Astrocyte (in vitro differentiated cells and primary cell): ENCODE data around the gene OR14K1. TPM values are rescaled to one million over a fixed set of nuclear protein-coding genes. Genes with fewer than 3 reads are reported as not detected.
A peak's percentile ranks its signal among the peaks of the same experiment; 100 is the strongest.

ENCODE experiments used
- DNase-seq: peaks from one replicate; pipeline ENCODE4 v3.0.0-alpha.2; 2010; ENCODE audit warnings: low read depth
- FAIRE-seq: peaks from 2 replicates; lab custom pipeline; 2011; peaks lifted over from hg19 to GRCh38; lab: Jason Lieb, UNC
- H2AFZ ChIP-seq: 2 replicates; pipeline ENCODE4 v1.6.0; 2012; ENCODE audit warnings: low read depth, low read length, inconsistent platforms
- H3K27ac ChIP-seq: 2 replicates; pipeline ENCODE4 v1.5.1; 2011; ENCODE audit warnings: low read depth, low read length, inconsistent platforms
- H3K27me3 ChIP-seq: 2 replicates; pipeline ENCODE4 v1.6.0; 2011; ENCODE audit warnings: low read length, inconsistent platforms; ENCODE audit not compliant: insufficient read depth
- H3K36me3 ChIP-seq: 2 replicates; pipeline ENCODE4 v1.5.1; 2011; ENCODE audit warnings: low read length, inconsistent platforms; ENCODE audit not compliant: insufficient read depth
- H3K4me1 ChIP-seq: 2 replicates; pipeline ENCODE4 v1.5.1; 2011; ENCODE audit warnings: low read length, inconsistent platforms; ENCODE audit not compliant: insufficient read depth
- H3K4me2 ChIP-seq: 2 replicates; pipeline ENCODE4 v1.6.0; 2012; ENCODE audit warnings: low read length, inconsistent platforms
- H3K4me3 ChIP-seq: 2 replicates; pipeline ENCODE4 v1.5.1; 2011; ENCODE audit warnings: low read depth, mild to moderate bottlenecking, low read length, inconsistent platforms; ENCODE audit not compliant: insufficient read depth
- H3K79me2 ChIP-seq: 2 replicates; pipeline ENCODE4 v1.6.0; 2012; ENCODE audit warnings: mild to moderate bottlenecking, low read length, inconsistent platforms; ENCODE audit not compliant: insufficient read depth
- H3K9ac ChIP-seq: 2 replicates; pipeline ENCODE4 v1.6.0; 2012; ENCODE audit warnings: mild to moderate bottlenecking, low read length, inconsistent platforms
- H3K9me3 ChIP-seq: 2 replicates; pipeline ENCODE4 v1.5.1; 2012; ENCODE audit warnings: low read depth, mild to moderate bottlenecking, low read length, inconsistent platforms; ENCODE audit not compliant: insufficient read depth
- H4K20me1 ChIP-seq: 2 replicates; pipeline ENCODE4 v1.6.0; 2012; ENCODE audit warnings: low read length, inconsistent platforms; ENCODE audit not compliant: insufficient read depth
- H3K27ac Mint-ChIP-seq: one replicate; pipeline ENCODE4 v1.8.0; 2021; ENCODE audit warnings: mild to moderate bottlenecking, mixed read lengths; ENCODE audit not compliant: unreplicated experiment
- H3K27me3 Mint-ChIP-seq: one replicate; pipeline ENCODE4 v1.8.0; 2021; ENCODE audit warnings: low read depth, mixed read lengths; ENCODE audit not compliant: unreplicated experiment
- H3K36me3 Mint-ChIP-seq: one replicate; pipeline ENCODE4 v1.8.0; 2021; ENCODE audit warnings: low read depth, mixed read lengths; ENCODE audit not compliant: unreplicated experiment
- H3K4me1 Mint-ChIP-seq: one replicate; pipeline ENCODE4 v1.8.0; 2021; ENCODE audit warnings: low read depth, mixed read lengths; ENCODE audit not compliant: unreplicated experiment
- H3K4me3 Mint-ChIP-seq: one replicate; pipeline ENCODE4 v1.8.0; 2021; ENCODE audit warnings: mild to moderate bottlenecking, moderate library complexity, mixed read lengths; ENCODE audit not compliant: unreplicated experiment
- H3K9me3 Mint-ChIP-seq: one replicate; pipeline ENCODE4 v1.8.0; 2021; ENCODE audit warnings: mild to moderate bottlenecking, mixed read lengths; ENCODE audit not compliant: unreplicated experiment
- EZH2 ChIP-seq: IDR thresholded peaks from 2 replicates; pipeline ENCODE4 v1.6.1; 2012; ENCODE audit warnings: mild to moderate bottlenecking, low read length, inconsistent platforms; ENCODE audit not compliant: insufficient read depth
- total RNA-seq: library from RNA; stranded (reverse); gene quantifications from 2 replicates; pipeline ENCODE4 v1.2.1, GENCODE V29; 2021
- TF ChIP-seq, protein P1 (sequence below): IDR thresholded peaks from 2 replicates; pipeline ENCODE4 v1.5.1; 2011; ENCODE audit warnings: low read depth, mild to moderate bottlenecking, inconsistent platforms, low read length, moderate library complexity; ENCODE audit not compliant: insufficient read depth

Gene OR14K1
- total RNA-seq, 1 donor from 2014 or later, result not detected

DNA sequence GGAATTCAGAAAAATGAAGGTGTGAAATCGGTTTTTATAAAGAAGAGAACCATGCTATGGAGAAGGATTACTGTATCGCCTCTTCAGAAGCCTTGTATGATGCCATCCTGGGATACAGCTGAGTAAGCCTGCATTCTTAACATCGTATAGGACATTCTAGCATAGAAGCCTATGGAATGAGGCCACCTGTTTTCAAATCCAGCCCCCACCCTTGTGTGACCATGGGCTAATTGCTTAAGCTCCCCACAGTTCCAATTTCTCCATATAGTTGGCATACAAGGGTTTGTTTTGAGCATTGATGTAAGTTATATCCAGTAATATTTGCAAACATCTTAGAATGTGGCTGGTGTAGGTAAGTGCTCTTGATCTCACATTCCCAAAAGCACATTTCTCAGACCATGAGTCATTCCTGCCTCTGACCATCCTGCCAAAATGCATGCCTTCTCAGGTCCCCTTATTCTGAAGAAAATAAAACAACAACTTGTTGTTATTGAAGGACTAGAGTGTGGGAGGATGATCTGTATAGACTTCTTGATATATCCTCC, 8.0 kb downstream of the OR14K1 start:
- TF ChIP-seq EZH2, result no peak
- TF ChIP-seq, protein P1, sequence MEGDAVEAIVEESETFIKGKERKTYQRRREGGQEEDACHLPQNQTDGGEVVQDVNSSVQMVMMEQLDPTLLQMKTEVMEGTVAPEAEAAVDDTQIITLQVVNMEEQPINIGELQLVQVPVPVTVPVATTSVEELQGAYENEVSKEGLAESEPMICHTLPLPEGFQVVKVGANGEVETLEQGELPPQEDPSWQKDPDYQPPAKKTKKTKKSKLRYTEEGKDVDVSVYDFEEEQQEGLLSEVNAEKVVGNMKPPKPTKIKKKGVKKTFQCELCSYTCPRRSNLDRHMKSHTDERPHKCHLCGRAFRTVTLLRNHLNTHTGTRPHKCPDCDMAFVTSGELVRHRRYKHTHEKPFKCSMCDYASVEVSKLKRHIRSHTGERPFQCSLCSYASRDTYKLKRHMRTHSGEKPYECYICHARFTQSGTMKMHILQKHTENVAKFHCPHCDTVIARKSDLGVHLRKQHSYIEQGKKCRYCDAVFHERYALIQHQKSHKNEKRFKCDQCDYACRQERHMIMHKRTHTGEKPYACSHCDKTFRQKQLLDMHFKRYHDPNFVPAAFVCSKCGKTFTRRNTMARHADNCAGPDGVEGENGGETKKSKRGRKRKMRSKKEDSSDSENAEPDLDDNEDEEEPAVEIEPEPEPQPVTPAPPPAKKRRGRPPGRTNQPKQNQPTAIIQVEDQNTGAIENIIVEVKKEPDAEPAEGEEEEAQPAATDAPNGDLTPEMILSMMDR, result no peak
- H2AFZ ChIP-seq, result no peak overlapping the region
- H3K27ac Mint-ChIP-seq, result peak overlapping the region; percentile 96
- peaks cover 10% of the 10 kb centered on the region for H3K9me3 ChIP-seq
- peaks cover 12% of the 10 kb centered on the region for H3K4me1 ChIP-seq
- no peak overlapping the region for H3K9ac ChIP-seq
- peak overlapping the region; percentile 36 for H3K4me2 ChIP-seq
- H3K36me3 ChIP-seq, result no peaks in the 10 kb centered on the region
- H3K4me3 Mint-ChIP-seq, result no peak overlapping the region
- H3K4me3 ChIP-seq, result no peak overlapping the region
- peak overlapping the region; percentile 80 for H3K27ac ChIP-seq
- peaks cover 2% of the 10 kb centered on the region for H3K9me3 Mint-ChIP-seq
- H4K20me1 ChIP-seq, result no peaks in the 10 kb centered on the region
- H3K4me1 Mint-ChIP-seq, result peaks cover 13% of the 10 kb centered on the region
- no peaks in the 10 kb centered on the region for H3K27me3 ChIP-seq
- H3K79me2 ChIP-seq, result no peaks in the 10 kb centered on the region
- no peaks in the 10 kb centered on the region for H3K27me3 Mint-ChIP-seq
- DNase-seq (peak; percentile 54), FAIRE-seq (no peak)
- H3K36me3 Mint-ChIP-seq, result no peaks in the 10 kb centered on the region

DNA sequence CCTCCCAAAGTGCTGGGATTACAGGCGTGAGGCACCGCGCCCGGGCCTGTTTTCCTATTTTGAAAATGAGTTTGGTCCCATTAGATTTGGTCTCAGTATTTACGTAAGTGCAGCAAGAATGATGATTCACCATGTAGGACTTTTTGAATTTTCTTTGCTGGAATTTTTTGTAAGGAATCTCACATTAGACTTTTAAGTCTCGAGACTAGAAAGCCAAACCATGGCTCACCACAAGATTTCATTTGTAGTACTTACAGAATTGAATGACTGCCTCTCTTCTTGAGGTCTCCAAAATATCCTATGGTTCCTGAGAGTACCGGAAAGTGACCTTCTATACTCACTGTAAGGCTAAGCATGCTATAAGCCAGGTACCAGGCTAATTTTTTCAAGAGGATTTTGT, 9.2 kb downstream of the OR14K1 start:
- TF ChIP-seq EZH2, result no peak
- TF ChIP-seq, protein P1, result no peak
- peaks cover 6% of the 10 kb centered on the region for H3K4me1 Mint-ChIP-seq
- peaks cover 2% of the 10 kb centered on the region for H3K9me3 Mint-ChIP-seq
- peak overlapping the region; percentile 21 for H3K4me2 ChIP-seq
- H3K36me3 ChIP-seq, result no peaks in the 10 kb centered on the region
- FAIRE-seq, result no peak
- H3K4me1 ChIP-seq, result peaks cover 8% of the 10 kb centered on the region
- H2AFZ ChIP-seq, result no peak overlapping the region
- no peaks in the 10 kb centered on the region for H3K79me2 ChIP-seq
- H3K27ac ChIP-seq, result peak overlapping the region; percentile 80
- peaks cover 10% of the 10 kb centered on the region for H3K9me3 ChIP-seq
- H3K27ac Mint-ChIP-seq, result peak overlapping the region; percentile 96
- H3K27me3 ChIP-seq, result no peaks in the 10 kb centered on the region
- H3K9ac ChIP-seq, result peak overlapping the region; percentile 48
- H3K4me3 Mint-ChIP-seq, result peak overlapping the region; percentile 27
- no peaks in the 10 kb centered on the region for H4K20me1 ChIP-seq
- peak; percentile 61 for DNase-seq
- no peaks in the 10 kb centered on the region for H3K36me3 Mint-ChIP-seq
- no peaks in the 10 kb centered on the region for H3K27me3 Mint-ChIP-seq
- H3K4me3 ChIP-seq, result no peak overlapping the region

DNA sequence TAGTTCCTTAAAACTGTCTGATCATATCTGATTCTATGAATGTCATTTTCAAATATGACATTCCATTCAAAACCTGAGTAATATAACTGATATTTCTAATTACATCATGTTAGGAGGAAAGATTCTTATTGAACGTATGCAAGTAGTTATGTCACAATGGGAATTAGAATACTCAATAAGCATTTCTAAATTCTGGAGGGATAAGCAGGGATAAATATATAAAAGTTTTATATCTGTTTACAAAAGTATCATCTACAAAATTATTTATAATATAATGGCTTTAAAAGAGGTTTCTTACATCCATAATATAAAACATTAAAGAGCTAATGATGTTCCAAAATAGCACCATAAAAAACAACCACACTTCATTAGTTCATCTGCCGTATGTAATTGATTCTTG, 9.6 kb downstream of the OR14K1 start, which contains the start of gene OR14A2:
Gene OR14A2, minus strand, starts transcription at position 101 of the 400 bp plus-strand sequence.
- DNase-seq (no peak), FAIRE-seq (no peak)
- H3K79me2 ChIP-seq, result no peaks in the 10 kb centered on the region
- H3K4me2 ChIP-seq, result peak within 1 kb of the TSS; percentile 21
- no peaks in the 10 kb centered on the region for H3K27me3 ChIP-seq
- H3K36me3 ChIP-seq, result no peaks in the 10 kb centered on the region
- peak within 1 kb of the TSS; percentile 27 for H3K4me3 Mint-ChIP-seq
- peaks cover 2% of the 10 kb centered on the region for H3K9me3 Mint-ChIP-seq
- no peak within 1 kb of the TSS for H2AFZ ChIP-seq
- H4K20me1 ChIP-seq, result no peaks in the 10 kb centered on the region
- H3K27ac ChIP-seq, result peak within 1 kb of the TSS; percentile 80
- peaks cover 10% of the 10 kb centered on the region for H3K9me3 ChIP-seq
- no peaks in the 10 kb centered on the region for H3K36me3 Mint-ChIP-seq
- H3K4me1 Mint-ChIP-seq, result peaks cover 6% of the 10 kb centered on the region
- H3K27me3 Mint-ChIP-seq, result no peaks in the 10 kb centered on the region
- H3K4me1 ChIP-seq, result peaks cover 8% of the 10 kb centered on the region
- TF ChIP-seq, protein P1, result no peak
- TF ChIP-seq EZH2, result no peak
- peak within 1 kb of the TSS; percentile 48 for H3K9ac ChIP-seq
- peak within 1 kb of the TSS; percentile 96 for H3K27ac Mint-ChIP-seq
- H3K4me3 ChIP-seq, result no peak within 1 kb of the TSS
